ENCODE data around the gene DCAF12. TPM values are rescaled to one million over a fixed set of nuclear protein-coding genes. Genes with fewer than 3 reads are reported as not detected.

The DCAF12 gene
- total RNA-seq, 2 experiments from 2014 or later = 5.4 to 5.9 TPM

GRCh38 chr9:34158362-34158869, 31.9 kb upstream of the DCAF12 start:
- CTCF ChIA-PET = interaction anchor here (1.1 kb wide), 1 partner anchor 84 kb away, joined by 3 read pairs; no protein-coding TSS in a partner anchor
- DNase-seq = no peak
- Histone ChIP-seq H3K4me1 (ENCODE audit: insufficient read depth, low read length) (no peaks in the 10 kb centered on the region), H3K36me3 (ENCODE audit: insufficient read depth, low read length) (no peaks in the 10 kb centered on the region), H3K9me3 (ENCODE audit: control insufficient read depth in 1 of 2, insufficient read depth in 1 of 2, low read length in 2 of 2) (no peaks in the 10 kb centered on the region), H3K27ac (ENCODE audit: low read depth in 1 of 2, low read length in 2 of 2) (no peak overlapping the region), H3K4me3 (ENCODE audit: low read length) (no peak overlapping the region), H3K27me3 (ENCODE audit: control insufficient read depth in 1 of 2, insufficient read depth in 2 of 2, low read length in 2 of 2) (no peaks in the 10 kb centered on the region)
- TF ChIP-seq, protein P1, sequence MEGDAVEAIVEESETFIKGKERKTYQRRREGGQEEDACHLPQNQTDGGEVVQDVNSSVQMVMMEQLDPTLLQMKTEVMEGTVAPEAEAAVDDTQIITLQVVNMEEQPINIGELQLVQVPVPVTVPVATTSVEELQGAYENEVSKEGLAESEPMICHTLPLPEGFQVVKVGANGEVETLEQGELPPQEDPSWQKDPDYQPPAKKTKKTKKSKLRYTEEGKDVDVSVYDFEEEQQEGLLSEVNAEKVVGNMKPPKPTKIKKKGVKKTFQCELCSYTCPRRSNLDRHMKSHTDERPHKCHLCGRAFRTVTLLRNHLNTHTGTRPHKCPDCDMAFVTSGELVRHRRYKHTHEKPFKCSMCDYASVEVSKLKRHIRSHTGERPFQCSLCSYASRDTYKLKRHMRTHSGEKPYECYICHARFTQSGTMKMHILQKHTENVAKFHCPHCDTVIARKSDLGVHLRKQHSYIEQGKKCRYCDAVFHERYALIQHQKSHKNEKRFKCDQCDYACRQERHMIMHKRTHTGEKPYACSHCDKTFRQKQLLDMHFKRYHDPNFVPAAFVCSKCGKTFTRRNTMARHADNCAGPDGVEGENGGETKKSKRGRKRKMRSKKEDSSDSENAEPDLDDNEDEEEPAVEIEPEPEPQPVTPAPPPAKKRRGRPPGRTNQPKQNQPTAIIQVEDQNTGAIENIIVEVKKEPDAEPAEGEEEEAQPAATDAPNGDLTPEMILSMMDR (IDR thresholded peaks at IDR 0.05) = no peak
- Mint-ChIP-seq H3K27me3 (no peaks in the 10 kb centered on the region), H3K4me3 (no peak overlapping the region), H3K4me1 (ENCODE audit: low read depth) (no peaks in the 10 kb centered on the region), H3K36me3 (ENCODE audit: low read depth) (no peaks in the 10 kb centered on the region), H3K9me3 (no peaks in the 10 kb centered on the region), H3K27ac (no peak overlapping the region)
- intact Hi-C loops (cut with DNase I, micrococcal nuclease) = loop anchor here in 1 of 2 experiments (5.0 kb wide), 1 partner anchor 151 kb away; no protein-coding TSS in a partner anchor
- POLR2A ChIA-PET = no interaction called here
- ATAC-seq (ENCODE audit: poor library complexity) = no peak

DNA sequence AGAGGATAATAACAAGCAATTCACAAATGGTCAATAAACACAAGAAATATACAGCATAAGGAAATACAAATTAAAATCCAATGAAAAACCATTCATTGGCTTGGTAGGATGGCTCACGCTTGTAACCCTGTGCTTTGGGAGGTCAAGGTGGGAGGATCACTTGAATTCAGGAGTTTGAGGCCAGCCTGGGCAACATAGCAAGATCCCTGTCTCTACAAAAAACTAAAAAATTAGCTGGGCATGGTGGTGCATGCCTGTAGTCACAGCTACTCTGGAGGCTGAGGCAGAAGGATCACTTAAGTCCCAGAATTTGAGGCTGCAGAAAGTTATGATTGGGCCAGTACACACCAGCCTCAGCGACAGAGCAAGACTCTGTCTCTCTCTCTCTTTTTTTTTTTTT, 31.4 kb upstream of the DCAF12 start:
- Mint-ChIP-seq H3K9me3 (no peaks in the 10 kb centered on the region), H3K27ac (no peak overlapping the region)
- TF ChIP-seq, protein P1 (IDR thresholded peaks at IDR 0.05) = no peak

DNA sequence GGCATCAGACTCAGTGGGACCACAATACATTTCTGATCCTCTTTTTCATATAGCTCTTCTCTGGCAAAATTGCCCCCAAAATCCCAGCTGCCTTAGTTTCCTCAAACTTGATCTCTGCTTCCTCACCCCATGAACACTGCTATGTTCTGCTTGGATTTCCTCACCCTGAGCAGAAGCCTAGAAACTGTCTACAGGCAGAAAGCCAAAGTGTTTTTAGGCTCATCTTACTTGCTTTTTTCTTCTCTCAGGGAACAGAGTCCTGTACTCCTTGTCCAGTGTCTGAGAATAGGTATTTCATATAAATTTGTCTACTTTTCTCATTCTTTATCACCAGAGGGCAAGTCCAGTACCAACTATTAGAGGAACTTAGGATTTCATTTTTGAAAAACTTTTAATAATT, 30.8 kb upstream of the DCAF12 start:
- TF ChIP-seq, protein P1 (IDR thresholded peaks at IDR 0.05) = no peak
- no peaks in the 10 kb centered on the region for H3K4me1 Mint-ChIP-seq (ENCODE audit: low read depth)
- H3K27ac ChIP-seq (ENCODE audit: low read depth in 1 of 2, low read length in 2 of 2) = no peak overlapping the region
- H3K9me3 Mint-ChIP-seq = no peaks in the 10 kb centered on the region
- H3K4me1 ChIP-seq (ENCODE audit: insufficient read depth, low read length) = no peaks in the 10 kb centered on the region
- H3K27me3 ChIP-seq (ENCODE audit: control insufficient read depth in 1 of 2, insufficient read depth in 2 of 2, low read length in 2 of 2) = no peaks in the 10 kb centered on the region
- H3K4me3 Mint-ChIP-seq = no peak overlapping the region
- H3K36me3 Mint-ChIP-seq (ENCODE audit: low read depth) = no peaks in the 10 kb centered on the region
- no peak for DNase-seq
- H3K9me3 ChIP-seq (ENCODE audit: control insufficient read depth in 1 of 2, insufficient read depth in 1 of 2, low read length in 2 of 2) = no peaks in the 10 kb centered on the region
- intact Hi-C loops (cut with DNase I, micrococcal nuclease) = loop anchor here in 1 of 2 experiments (5.0 kb wide), 1 partner anchor 150 kb away; no protein-coding TSS in a partner anchor
- H3K27me3 Mint-ChIP-seq = no peaks in the 10 kb centered on the region
- CTCF ChIA-PET = interaction anchor here (1.1 kb wide), 1 partner anchor 83 kb away, joined by 3 read pairs; no protein-coding TSS in a partner anchor
- no peaks in the 10 kb centered on the region for H3K36me3 ChIP-seq (ENCODE audit: insufficient read depth, low read length)
- H3K27ac Mint-ChIP-seq = no peak overlapping the region
- no peak overlapping the region for H3K4me3 ChIP-seq (ENCODE audit: low read length)
- ATAC-seq (ENCODE audit: poor library complexity) = no peak
- POLR2A ChIA-PET = interaction anchor here (0.6 kb wide), 1 partner anchor 137 kb away, joined by 3 read pairs; no protein-coding TSS in a partner anchor

More for the DNA sequence above, 31.4 kb upstream of the DCAF12 start:
- ChIA-PET POLR2A (no interaction called here), CTCF (interaction anchor here (1.1 kb wide), 1 partner anchor 84 kb away, joined by 3 read pairs; no protein-coding TSS in a partner anchor)
- H3K27me3 ChIP-seq (ENCODE audit: control insufficient read depth in 1 of 2, insufficient read depth in 2 of 2, low read length in 2 of 2) = no peaks in the 10 kb centered on the region
- no peak overlapping the region for H3K4me3 Mint-ChIP-seq
- intact Hi-C loops (cut with DNase I, micrococcal nuclease) = loop anchor here in 1 of 2 experiments (5.0 kb wide), 1 partner anchor 151 kb away; no protein-coding TSS in a partner anchor
- ATAC-seq (ENCODE audit: poor library complexity) = no peak
- no peaks in the 10 kb centered on the region for H3K4me1 ChIP-seq (ENCODE audit: insufficient read depth, low read length)
- H3K9me3 ChIP-seq (ENCODE audit: control insufficient read depth in 1 of 2, insufficient read depth in 1 of 2, low read length in 2 of 2) = no peaks in the 10 kb centered on the region
- H3K36me3 Mint-ChIP-seq (ENCODE audit: low read depth) = no peaks in the 10 kb centered on the region
- H3K27me3 Mint-ChIP-seq = no peaks in the 10 kb centered on the region
- no peak overlapping the region for H3K4me3 ChIP-seq (ENCODE audit: low read length)
- H3K36me3 ChIP-seq (ENCODE audit: insufficient read depth, low read length) = no peaks in the 10 kb centered on the region
- no peak overlapping the region for H3K27ac ChIP-seq (ENCODE audit: low read depth in 1 of 2, low read length in 2 of 2)
- DNase-seq = no peak
- H3K4me1 Mint-ChIP-seq (ENCODE audit: low read depth) = no peaks in the 10 kb centered on the region

Data from CD4-positive, alpha-beta T cell (primary cell).